GM12874 (cell line): Measurements from ENCODE around the gene SPACA7.

Experiments
- TF ChIP-seq, protein P1 (sequence below): IDR thresholded peaks from 2 replicates; pipeline ENCODE4 v1.5.1; 2011; ENCODE audit warnings: low read depth, mild to moderate bottlenecking, control low read depth, low read length, moderate library complexity; ENCODE audit not compliant: insufficient read depth

Gene SPACA7

DNA sequence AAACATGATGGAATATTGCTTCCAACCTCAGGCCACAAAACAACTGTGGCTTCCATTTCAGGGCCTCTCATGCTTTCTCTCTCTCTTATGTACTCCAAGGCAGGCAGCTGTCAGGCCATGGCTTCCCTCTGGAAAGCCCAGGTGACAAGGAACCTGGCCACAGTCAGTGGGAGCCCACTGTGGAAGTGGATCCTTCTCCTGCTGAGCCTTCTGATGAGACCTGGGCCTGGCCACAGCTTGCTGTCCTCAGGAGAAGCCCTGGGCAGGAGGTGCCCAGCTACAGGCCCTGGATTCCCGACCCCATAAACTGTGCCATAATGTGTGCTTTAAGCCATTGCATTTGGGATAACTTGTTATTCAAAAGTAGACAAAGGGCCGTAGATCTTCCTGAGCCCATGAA, 71.2 kb downstream of the SPACA7 start:
- TF ChIP-seq, protein P1, sequence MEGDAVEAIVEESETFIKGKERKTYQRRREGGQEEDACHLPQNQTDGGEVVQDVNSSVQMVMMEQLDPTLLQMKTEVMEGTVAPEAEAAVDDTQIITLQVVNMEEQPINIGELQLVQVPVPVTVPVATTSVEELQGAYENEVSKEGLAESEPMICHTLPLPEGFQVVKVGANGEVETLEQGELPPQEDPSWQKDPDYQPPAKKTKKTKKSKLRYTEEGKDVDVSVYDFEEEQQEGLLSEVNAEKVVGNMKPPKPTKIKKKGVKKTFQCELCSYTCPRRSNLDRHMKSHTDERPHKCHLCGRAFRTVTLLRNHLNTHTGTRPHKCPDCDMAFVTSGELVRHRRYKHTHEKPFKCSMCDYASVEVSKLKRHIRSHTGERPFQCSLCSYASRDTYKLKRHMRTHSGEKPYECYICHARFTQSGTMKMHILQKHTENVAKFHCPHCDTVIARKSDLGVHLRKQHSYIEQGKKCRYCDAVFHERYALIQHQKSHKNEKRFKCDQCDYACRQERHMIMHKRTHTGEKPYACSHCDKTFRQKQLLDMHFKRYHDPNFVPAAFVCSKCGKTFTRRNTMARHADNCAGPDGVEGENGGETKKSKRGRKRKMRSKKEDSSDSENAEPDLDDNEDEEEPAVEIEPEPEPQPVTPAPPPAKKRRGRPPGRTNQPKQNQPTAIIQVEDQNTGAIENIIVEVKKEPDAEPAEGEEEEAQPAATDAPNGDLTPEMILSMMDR = no peak

DNA sequence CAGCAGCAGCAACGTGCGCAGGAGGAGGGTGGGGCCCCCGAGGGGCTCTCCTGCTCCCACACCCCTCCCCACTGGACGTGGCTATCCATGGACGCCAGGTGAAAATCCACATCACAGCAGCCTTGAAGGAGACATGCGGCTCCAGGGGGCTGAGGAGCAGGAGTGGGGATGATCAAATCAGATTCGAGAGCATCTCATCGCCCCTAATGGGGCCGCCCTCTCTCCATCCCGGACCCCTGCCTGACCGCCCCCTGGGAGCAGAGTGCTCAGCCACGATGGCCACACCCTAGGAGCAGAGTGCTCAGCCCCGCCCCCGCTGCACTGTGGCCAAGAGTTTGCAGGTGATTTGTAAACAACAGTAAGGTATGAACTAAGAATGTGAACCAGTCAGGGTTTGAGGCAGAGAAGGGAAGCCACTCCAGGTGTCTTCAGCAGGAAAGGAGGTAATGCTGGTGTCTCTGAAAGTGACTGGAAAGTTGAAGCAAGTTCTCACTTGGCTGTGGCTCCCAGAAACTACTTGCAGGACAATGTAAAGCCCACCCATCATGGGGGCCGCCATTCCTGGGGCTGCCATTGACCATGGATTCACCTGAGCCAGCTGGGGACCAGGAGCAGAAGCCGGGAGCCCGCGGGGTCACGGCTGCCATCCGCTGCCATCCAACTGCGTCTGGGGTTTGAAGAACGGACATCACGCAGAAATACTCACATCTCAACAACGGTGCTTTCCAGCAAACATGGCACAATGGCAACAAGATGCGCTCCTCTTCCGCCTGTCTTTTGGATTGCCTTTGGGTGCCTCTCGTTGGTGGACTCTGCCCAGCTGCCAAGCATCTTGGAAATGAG, 71.8 kb downstream of the SPACA7 start:
- TF ChIP-seq, protein P1 = no peak

DNA sequence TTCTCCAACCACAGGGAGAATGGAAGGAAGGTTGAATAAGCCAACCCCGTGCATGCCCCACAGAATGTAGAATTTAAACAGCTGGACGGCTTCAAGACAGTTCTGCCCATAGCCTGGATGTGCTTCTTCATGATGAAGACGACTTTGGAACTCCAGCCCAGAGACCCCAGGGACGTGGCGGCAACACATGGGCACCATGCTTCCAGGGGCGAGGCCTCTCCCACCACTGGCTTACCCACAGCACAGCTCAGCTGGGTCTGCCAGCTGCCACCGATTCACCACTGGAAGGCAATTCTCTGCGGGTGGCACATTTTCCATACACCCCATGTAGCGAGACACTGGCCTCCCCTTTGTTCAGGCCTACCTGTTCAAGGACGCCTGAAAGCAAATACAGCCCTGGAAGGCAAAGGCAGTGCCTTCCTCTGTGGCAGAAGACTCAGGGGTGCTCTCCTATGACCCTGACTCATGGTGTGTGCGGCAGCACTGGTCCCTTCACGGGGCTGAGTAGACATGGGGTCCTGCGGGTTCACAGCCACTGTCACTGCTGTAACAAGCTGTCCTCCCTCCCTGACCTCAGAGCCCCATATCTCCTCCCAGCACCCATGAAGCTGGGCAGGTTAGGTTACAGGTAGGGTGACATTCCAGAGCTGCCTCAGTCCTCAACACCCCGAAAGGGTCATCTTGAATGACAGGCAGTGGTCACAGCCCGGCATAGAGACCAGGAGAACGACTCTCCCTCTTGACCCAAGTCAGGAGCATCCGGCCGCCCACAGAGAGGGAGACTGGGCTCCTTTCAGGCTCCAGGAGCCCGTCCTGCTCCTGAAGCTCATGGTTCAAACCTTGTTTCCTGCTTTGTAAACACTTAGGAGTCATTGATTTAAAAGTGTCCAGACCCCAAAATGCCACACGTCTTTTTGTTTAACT, 72.7 kb downstream of the SPACA7 start:
- TF ChIP-seq, protein P1 = no peak

DNA sequence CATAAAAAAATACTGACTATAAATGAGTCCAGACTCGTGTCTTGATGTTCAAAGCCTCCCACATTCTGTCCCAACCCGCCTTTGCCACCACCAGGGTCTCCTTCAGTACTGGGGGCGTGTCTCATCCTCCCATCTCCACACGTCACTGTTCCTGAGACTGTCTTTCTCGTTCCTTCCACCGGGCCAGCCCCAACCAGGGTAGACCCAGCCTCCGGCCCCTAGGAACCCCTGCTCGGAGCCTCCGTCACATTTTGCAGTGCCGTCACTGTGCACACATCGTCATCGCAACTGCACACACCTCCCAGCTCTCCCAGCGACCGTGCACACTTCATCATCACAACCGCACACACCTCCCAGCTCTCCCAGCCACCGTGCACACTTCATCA, 73.4 kb downstream of the SPACA7 start:
- TF ChIP-seq, protein P1 = no peak

DNA sequence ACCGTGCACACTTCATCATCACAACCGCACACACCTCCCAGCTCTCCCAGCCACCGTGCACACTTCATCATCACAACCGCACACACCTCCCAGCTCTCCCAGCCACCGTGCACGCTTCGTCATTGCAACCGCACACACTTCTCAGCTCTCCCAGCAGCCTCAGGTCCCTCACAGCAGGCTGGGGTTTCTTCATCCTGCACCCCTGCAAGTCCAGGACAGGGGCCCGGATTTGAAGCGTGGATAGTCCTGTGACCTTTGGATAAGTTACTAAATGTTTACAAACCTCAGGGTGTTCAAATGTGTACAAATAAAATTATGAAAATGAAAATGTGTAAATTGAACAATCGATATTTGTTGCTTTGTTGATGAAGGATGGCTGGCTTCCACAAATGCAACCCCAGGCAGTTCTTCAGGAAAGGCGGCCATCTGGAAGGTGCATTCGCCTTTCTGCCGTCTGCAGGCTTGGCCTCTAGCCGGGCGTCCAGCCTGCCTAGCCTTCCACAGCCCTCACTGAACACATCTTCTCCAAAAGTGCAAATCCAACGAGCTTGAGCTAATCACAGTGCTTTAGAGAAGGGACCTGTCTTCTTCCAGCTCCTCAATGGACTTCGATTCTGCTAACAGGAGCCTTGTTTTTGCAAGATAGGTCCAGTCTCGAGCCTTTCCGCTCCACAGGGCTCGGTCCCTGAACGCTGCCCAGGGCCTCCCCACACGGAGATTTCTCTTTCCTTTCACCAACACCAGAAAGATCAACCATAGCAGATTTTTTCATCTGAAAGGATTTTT, 74.2 kb downstream of the SPACA7 start:
- TF ChIP-seq, protein P1 = no peak

DNA sequence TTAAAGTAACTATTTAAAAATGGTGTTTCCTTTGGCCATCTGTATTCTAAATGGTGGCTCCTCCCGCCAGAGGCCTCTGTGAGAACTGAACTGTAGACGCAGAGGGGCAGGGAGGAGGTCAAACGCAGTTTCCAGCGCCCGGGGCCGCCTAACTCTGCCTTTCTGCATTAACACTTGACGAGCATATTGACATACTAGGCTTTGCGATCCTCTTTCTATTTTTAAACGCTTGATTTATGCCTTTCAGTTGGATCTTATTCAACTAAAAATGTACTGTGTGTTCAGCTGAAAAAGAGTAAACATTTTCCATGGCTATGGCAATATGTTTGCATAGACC, 74.7 kb downstream of the SPACA7 start:
- TF ChIP-seq, protein P1 = no peak
